ENCODE data around the gene NUBPL. TPM values are rescaled to one million over a fixed set of nuclear protein-coding genes. Genes with fewer than 3 reads are reported as not detected.

The NUBPL gene
- total RNA-seq, 1 donor from 2014 or later = 11.0 TPM

Small RNA genes within 50 kb of the gene (small RNA-seq; reads per million reads assigned to genes)
- not detected for gene RNU6-455P
- gene RNU6-602P = not detected

Other genes starting within 250 kb of the NUBPL start
- 40.7 TPM for gene HEATR5A, start 140.9 kb upstream of the NUBPL start, total RNA-seq
- 19.3 TPM for gene DTD2, start 103.9 kb upstream of the NUBPL start, total RNA-seq
- gene GPR33, start 73.4 kb upstream of the NUBPL start, total RNA-seq = not detected